HG03025 (cell line): Measurements from ENCODE around the gene CAMKV.
"Not testable (repeated sequence)": the region's sequence is repeated elsewhere in the genome, so short reads cannot be mapped to it uniquely, and the experiment has no call there.

ENCODE experiments used
- ATAC-seq: cut with Tn5 transposase; IDR thresholded peaks from one replicate; pipeline ENCODE4 v1.9.1; 2021; ENCODE audit warnings: mild to moderate bottlenecking, moderate library complexity; ENCODE audit not compliant: unreplicated experiment, low FRiP score

The CAMKV gene

GRCh38 chr3:49869525-49870126 is at the start of gene CAMKV:
Gene CAMKV (minus strand): TSS chr3:49869906. CDS start chr3:49862388, 7,518 bp downstream.
- ATAC-seq, result no peak

GRCh38 chr3:49917806-49918590 is 48.3 kb upstream of the CAMKV start:
- not testable (repeated sequence) for ATAC-seq

- ATAC-seq, result no peak
Observed at GRCh38 chr3:49916686-49917085, 47.0 kb upstream of the CAMKV start.

DNA sequence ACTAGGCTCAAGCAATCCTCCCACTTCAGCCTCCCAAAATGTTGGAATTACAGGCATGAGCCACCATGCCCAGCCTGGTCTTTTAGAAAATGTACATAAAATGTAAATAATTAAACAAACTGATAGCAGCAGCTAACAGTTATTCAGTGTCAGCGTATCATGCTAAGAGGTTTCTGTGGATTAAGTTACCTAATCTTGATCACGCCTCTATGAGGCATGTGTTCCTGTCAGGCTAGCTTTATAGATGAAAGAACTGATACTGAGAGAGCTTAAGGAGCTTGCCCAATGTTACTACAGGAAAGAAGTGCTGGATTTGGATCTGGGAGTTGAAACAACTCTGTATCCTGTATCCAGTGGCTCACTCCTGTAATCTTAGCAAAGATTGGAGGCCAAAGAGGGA is 45.2 kb upstream of the CAMKV start:
- ATAC-seq, result no peak

GRCh38 chr3:49912881-49913281 is 43.2 kb upstream of the CAMKV start:
- no peak for ATAC-seq

GRCh38 chr3:49911611-49912010 is 41.9 kb upstream of the CAMKV start:
- ATAC-seq, result no peak

- no peak for ATAC-seq
Observed at GRCh38 chr3:49911124-49911420, 41.4 kb upstream of the CAMKV start.

GRCh38 chr3:49910409-49911123 is 40.9 kb upstream of the CAMKV start:
- ATAC-seq, result no peak

- ATAC-seq, result no peak
Observed at GRCh38 chr3:49908373-49909199, 38.9 kb upstream of the CAMKV start.

- no peak for ATAC-seq
Observed at GRCh38 chr3:49906073-49906743, 36.5 kb upstream of the CAMKV start.

GRCh38 chr3:49904448-49904847 is 34.7 kb upstream of the CAMKV start:
- ATAC-seq, result not testable (repeated sequence)

GRCh38 chr3:49903451-49904424 is 34.0 kb upstream of the CAMKV start, which contains the start of gene MST1R:
Gene MST1R (minus strand): TSS chr3:49903873. CDS start chr3:49903609, 264 bp downstream.
- no peak for ATAC-seq

- ATAC-seq, result no peak
Observed at GRCh38 chr3:49902511-49903345, 33.0 kb upstream of the CAMKV start.

DNA sequence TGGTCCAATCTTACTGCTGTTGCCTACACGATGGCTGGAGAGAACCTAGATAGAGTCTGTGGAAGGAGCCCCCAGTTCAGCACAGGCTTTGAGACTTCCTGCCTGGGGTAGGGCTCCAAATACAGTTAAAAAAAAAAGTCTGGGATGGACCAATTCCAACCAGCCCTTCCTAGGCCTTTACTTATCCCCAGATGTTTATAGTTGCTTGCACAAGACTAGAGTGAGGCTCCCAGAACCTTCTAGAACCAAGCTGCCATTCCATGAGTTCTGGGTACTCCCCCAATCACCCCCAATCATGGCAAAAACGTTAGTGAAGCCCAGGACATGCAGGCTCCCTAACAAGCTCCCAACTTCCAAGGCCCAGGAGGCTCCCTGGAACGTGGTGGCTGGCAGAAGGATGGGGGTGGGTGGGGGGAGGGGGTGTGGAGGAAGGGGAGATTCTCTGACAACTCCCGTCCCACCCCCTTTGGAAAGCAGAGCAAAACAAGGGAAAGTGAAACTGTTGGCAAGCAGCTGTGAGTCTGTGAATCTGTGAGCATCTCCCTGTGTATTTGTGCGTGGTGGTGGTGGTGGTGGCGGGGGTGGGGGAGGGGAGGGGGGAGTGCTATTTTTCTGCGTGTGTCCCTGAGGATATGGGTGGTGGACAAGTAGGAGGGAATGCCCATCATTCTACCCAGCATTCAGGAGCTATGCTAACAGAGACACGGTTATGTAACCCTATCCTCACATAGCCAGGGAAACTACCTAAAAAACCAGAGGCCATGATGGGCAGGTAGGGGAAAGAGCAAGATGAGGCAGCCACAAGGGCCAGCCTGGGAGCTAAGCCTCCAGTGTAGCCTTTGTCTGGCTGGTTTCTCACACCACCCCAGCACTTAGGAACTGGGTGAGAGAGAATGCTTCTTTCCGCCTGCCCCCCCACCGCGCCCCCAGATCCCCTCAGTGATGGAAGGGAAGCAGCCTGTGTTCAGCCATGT is 31.9 kb upstream of the CAMKV start:
- no peak for ATAC-seq

DNA sequence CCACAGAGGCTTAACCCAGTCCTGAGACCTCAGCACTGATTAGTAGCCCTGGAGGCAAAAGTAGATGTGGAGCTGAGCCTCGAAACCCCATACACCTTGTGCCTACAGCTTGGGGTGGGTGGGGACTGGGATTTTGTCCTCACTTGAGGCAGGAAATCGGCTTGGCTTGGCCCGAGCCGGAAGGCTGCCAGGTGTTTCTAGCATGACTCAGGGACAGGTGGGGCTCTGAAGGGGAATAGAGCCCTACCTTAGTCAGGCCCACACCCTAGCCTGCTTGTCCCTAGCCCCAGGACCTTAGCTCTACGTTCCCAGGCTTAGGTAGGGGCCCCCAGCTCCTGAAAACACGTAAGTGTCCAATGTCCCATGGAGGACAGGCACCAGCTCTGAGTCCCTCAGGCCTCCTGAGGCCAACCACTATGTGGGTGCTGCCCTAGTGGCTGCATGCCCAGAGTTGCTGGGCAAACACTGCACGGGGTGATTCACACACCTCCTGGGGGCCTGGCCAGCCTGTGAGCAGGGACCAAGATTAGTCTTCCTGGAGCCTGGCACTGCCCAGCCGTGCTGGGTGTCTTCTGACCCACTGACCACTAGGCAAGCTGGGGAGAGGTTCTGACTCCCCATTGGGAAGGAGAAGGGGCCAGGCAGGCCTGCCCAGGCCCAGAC is 30.9 kb upstream of the CAMKV start:
- ATAC-seq, result no peak

DNA sequence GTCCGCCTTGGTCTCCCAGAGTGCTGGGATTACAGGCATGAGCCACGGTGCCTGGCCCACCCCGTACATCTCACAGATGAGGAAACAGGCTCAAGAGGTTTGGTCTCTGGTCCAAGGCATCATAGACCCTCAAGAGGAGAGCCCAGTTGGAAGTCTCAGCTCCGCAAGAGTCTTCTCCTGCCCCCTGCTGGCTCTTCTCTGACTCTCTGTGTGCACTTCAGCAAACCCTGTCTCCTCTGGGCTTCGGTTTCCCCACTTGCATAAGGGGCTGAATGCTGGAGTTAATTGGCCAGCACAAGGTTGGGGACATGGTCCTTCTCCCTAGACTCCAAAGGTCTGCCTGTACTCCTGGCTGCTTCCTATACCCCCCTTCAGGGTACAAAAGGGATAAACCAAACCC is 30.1 kb upstream of the CAMKV start:
- no peak for ATAC-seq
